H9 (cell line): ENCODE measurements around the gene KATNB1. TPM values are rescaled to one million over a fixed set of nuclear protein-coding genes. Genes with fewer than 3 reads are reported as not detected.

Experiments used
- DNase-seq: peaks from one replicate; pipeline ENCODE4 v3.0.0-alpha.2; 2017
- H2AFZ ChIP-seq: one replicate; pipeline ENCODE4 v1.6.1; 2013; ENCODE audit warnings: mild to moderate bottlenecking, low read length, control low read depth, moderate library complexity
- H2AK5ac ChIP-seq: 2 replicates; pipeline ENCODE4 v1.6.1; 2013; ENCODE audit warnings: low read length, control low read depth, mixed read lengths; ENCODE audit not compliant: insufficient read length
- H2BK120ac ChIP-seq: one replicate; pipeline ENCODE4 v1.6.1; 2013; ENCODE audit warnings: low read depth, mild to moderate bottlenecking, low read length, control low read depth, inconsistent platforms; ENCODE audit not compliant: poor library complexity, severe bottlenecking
- H2BK12ac ChIP-seq: 2 replicates; pipeline ENCODE4 v1.6.1; 2013; ENCODE audit warnings: low read length, control low read depth, mixed read lengths, low read depth; ENCODE audit not compliant: insufficient read length
- H2BK15ac ChIP-seq: 2 replicates; pipeline ENCODE4 v1.6.1; 2013; ENCODE audit warnings: low read depth, low read length, control low read depth
- H2BK20ac ChIP-seq: one replicate; pipeline ENCODE4 v1.6.1; 2013; ENCODE audit warnings: low read depth, mild to moderate bottlenecking, low read length, control low read depth, inconsistent platforms; ENCODE audit not compliant: poor library complexity, severe bottlenecking
- H2BK5ac ChIP-seq: 2 replicates; pipeline ENCODE4 v1.6.1; 2013; ENCODE audit warnings: low read length, control low read depth, mixed read lengths; ENCODE audit not compliant: insufficient read length
- H3K14ac ChIP-seq: 2 replicates; pipeline ENCODE4 v1.6.1; 2013; ENCODE audit warnings: low read length, control low read depth; ENCODE audit not compliant: insufficient read depth
- H3K18ac ChIP-seq: 2 replicates; pipeline ENCODE4 v1.6.1; 2013; ENCODE audit warnings: low read depth, mild to moderate bottlenecking, mixed read lengths, low read length, control low read depth; ENCODE audit not compliant: insufficient read length
- H3K23ac ChIP-seq: 2 replicates; pipeline ENCODE4 v1.6.1; 2013; ENCODE audit warnings: low read length, control low read depth, mixed read lengths, low read depth; ENCODE audit not compliant: insufficient read length
- H3K23me2 ChIP-seq: 2 replicates; pipeline ENCODE4 v1.6.1; 2013; ENCODE audit warnings: low read depth, mild to moderate bottlenecking, mixed read lengths, low read length, control low read depth; ENCODE audit not compliant: insufficient read length, poor library complexity, severe bottlenecking
- H3K27ac ChIP-seq: 2 replicates; pipeline ENCODE4 v1.5.1; 2013; ENCODE audit warnings: low read length, control low read depth, mixed read lengths, low read depth; ENCODE audit not compliant: insufficient read length
- H3K27me3 ChIP-seq: 2 replicates; pipeline ENCODE4 v1.6.1; 2013; ENCODE audit warnings: low read length, control low read depth, inconsistent platforms; ENCODE audit not compliant: insufficient read depth
- H3K4ac ChIP-seq: 2 replicates; pipeline ENCODE4 v1.6.1; 2013; ENCODE audit warnings: low read depth, mild to moderate bottlenecking, control low read depth, inconsistent platforms, low read length, moderate library complexity
- H3K4me1 ChIP-seq: 2 replicates; pipeline ENCODE4 v1.6.1; 2013; ENCODE audit warnings: low read length, control low read depth, inconsistent platforms; ENCODE audit not compliant: insufficient read depth
- H3K4me2 ChIP-seq: 2 replicates; pipeline ENCODE4 v1.6.1; 2013; ENCODE audit warnings: low read length, control low read depth, mixed read lengths; ENCODE audit not compliant: insufficient read length, insufficient read depth
- H3K56ac ChIP-seq: 2 replicates; pipeline ENCODE4 v1.6.1; 2013; ENCODE audit warnings: low read depth, mild to moderate bottlenecking, mixed read lengths, low read length, control low read depth; ENCODE audit not compliant: insufficient read length
- H3K79me1 ChIP-seq: 2 replicates; pipeline ENCODE4 v1.6.1; 2013; ENCODE audit warnings: low read depth, mild to moderate bottlenecking, moderate library complexity, low read length, control low read depth, inconsistent platforms; ENCODE audit not compliant: insufficient read depth, poor library complexity, severe bottlenecking
- H3K79me2 ChIP-seq: 2 replicates; pipeline ENCODE4 v1.6.1; 2013; ENCODE audit warnings: low read length, control low read depth, inconsistent platforms; ENCODE audit not compliant: insufficient read depth
- H3K9ac ChIP-seq: 2 replicates; pipeline ENCODE4 v1.6.1; 2013; ENCODE audit warnings: low read length, control low read depth, mixed read lengths; ENCODE audit not compliant: insufficient read length; ENCODE audit errors: extremely low read depth
- H3K9me3 ChIP-seq: one replicate; pipeline ENCODE4 v1.6.1; 2013; ENCODE audit warnings: low read depth, low read length, inconsistent platforms; ENCODE audit not compliant: control insufficient read depth
- H3T11ph ChIP-seq: one replicate; pipeline ENCODE4 v1.6.1; 2013; ENCODE audit warnings: mild to moderate bottlenecking, low read length, control low read depth, inconsistent platforms
- H4K20me1 ChIP-seq: one replicate; pipeline ENCODE4 v1.6.1; 2013; ENCODE audit not compliant: control insufficient read depth, insufficient read length, insufficient read depth
- H4K5ac ChIP-seq: 2 replicates; pipeline ENCODE4 v1.6.1; 2013; ENCODE audit warnings: low read depth, mild to moderate bottlenecking, mixed read lengths, low read length, control low read depth; ENCODE audit not compliant: insufficient read length
- H4K8ac ChIP-seq: replicated peaks from 2 replicates; pipeline ENCODE4 v1.6.1; 2013; ENCODE audit warnings: low read length, control low read depth, mixed read lengths, low read depth; ENCODE audit not compliant: insufficient read length
- H4K91ac ChIP-seq: 2 replicates; pipeline ENCODE4 v1.6.1; 2013; ENCODE audit warnings: low read depth, mild to moderate bottlenecking, moderate library complexity, mixed read lengths, low read length, control low read depth; ENCODE audit not compliant: insufficient read length
- H3K27ac Mint-ChIP-seq, 3 experiments: 2 replicates in 2 of 3; 3 replicates in 1 of 3; pipeline ENCODE4 v1.8.0; 2020 to 2021; ENCODE audit warnings: mixed read lengths in 3 of 3, mild to moderate bottlenecking in 1 of 3, moderate library complexity in 1 of 3
- H3K27me3 Mint-ChIP-seq: 2 replicates; pipeline ENCODE4 v1.8.0; 2021; ENCODE audit warnings: low read depth, mild to moderate bottlenecking, moderate library complexity, mixed read lengths
- H3K36me3 Mint-ChIP-seq, 3 experiments: 2 replicates in 2 of 3; 3 replicates in 1 of 3; pipeline ENCODE4 v1.8.0; 2020 to 2021; ENCODE audit warnings: low read depth in 3 of 3, mixed read lengths in 3 of 3; ENCODE audit not compliant: insufficient read depth in 1 of 3
- H3K4me1 Mint-ChIP-seq, 2 experiments: 2 replicates each; pipeline ENCODE4 v1.8.0; 2020; ENCODE audit warnings: mixed read lengths in 2 of 2
- H3K4me3 Mint-ChIP-seq, 2 experiments: 2 replicates in 1 of 2; 3 replicates in 1 of 2; pipeline ENCODE4 v1.8.0; 2020 to 2021; ENCODE audit warnings: mild to moderate bottlenecking in 2 of 2, mixed read lengths in 2 of 2, moderate library complexity in 1 of 2
- H3K9me3 Mint-ChIP-seq, 2 experiments: 2 replicates in 1 of 2; 3 replicates in 1 of 2; pipeline ENCODE4 v1.8.0; 2020; ENCODE audit warnings: mild to moderate bottlenecking in 2 of 2, mixed read lengths in 2 of 2, moderate library complexity in 1 of 2
- CTCF ChIP-seq: fragments of 200-600 bp; sonication (generic); conservative IDR thresholded peaks from 3 replicates; pipeline ENCODE4 v1.8.0; 2021; ENCODE audit warnings: antibody characterized with exemption, mild to moderate bottlenecking
- WGBS: extraction: QIAGEN DNeasy Blood & Tissue Kit; methylation state at CpG from one replicate; pipeline ENCODE4 v1.1.7; 2013; ENCODE audit warnings: missing lambda C conversion rate, low lambda C conversion rate, mixed read lengths; ENCODE audit not compliant: insufficient read length; ENCODE audit errors: extremely low coverage; 5-methylcytosine and 5-hydroxymethylcytosine counted together
- total RNA-seq: library from RNA; stranded (reverse); gene quantifications from 2 replicates; pipeline ENCODE4 v1.2.1, GENCODE V29; 2021

Gene KATNB1
- total RNA-seq, 1 experiment from 2014 or later, result 29.9 TPM

- H3K4me1 Mint-ChIP-seq, result no peaks in the 10 kb centered on the region
- peaks cover 24% of the 10 kb centered on the region for H3K27me3 Mint-ChIP-seq
- WGBS, result no CpG with 5 or more reads among the region's 8 CpGs
- H3K23me2 ChIP-seq, result no peaks in the 10 kb centered on the region
- H4K20me1 ChIP-seq, result no peaks in the 10 kb centered on the region
- no peak overlapping the region for H3T11ph ChIP-seq
- H2BK12ac ChIP-seq, result no peak overlapping the region
- no peaks in the 10 kb centered on the region for H3K79me1 ChIP-seq
- no peak overlapping the region for H3K23ac ChIP-seq
- H2BK120ac ChIP-seq, result no peak overlapping the region
- no peak overlapping the region for H3K18ac ChIP-seq
- H2AFZ ChIP-seq, result no peak overlapping the region
- H3K4me3 Mint-ChIP-seq, result no peak overlapping the region
- H3K14ac ChIP-seq, result no peak overlapping the region
- no peak overlapping the region for H4K5ac ChIP-seq
- no peaks in the 10 kb centered on the region for H3K9me3 ChIP-seq
- H3K79me2 ChIP-seq, result no peaks in the 10 kb centered on the region
- no peak overlapping the region for H3K4ac ChIP-seq
- no peak overlapping the region for H3K56ac ChIP-seq
- H2AK5ac ChIP-seq, result no peak overlapping the region
- H2BK20ac ChIP-seq, result no peak overlapping the region
- H4K8ac ChIP-seq, result no peak overlapping the region
- no peak overlapping the region for H4K91ac ChIP-seq
- no peak overlapping the region for H2BK5ac ChIP-seq
- no peak for DNase-seq
- H2BK15ac ChIP-seq, result no peak overlapping the region
- H3K9ac ChIP-seq, result no peak overlapping the region
- no peak overlapping the region for H3K4me2 ChIP-seq
- no peaks in the 10 kb centered on the region for H3K9me3 Mint-ChIP-seq
- TF ChIP-seq CTCF, result no peak
- no peaks in the 10 kb centered on the region for H3K27me3 ChIP-seq
- H3K27ac Mint-ChIP-seq, result no peak overlapping the region
- no peak overlapping the region for H3K27ac ChIP-seq
- H3K4me1 ChIP-seq, result no peaks in the 10 kb centered on the region
- no peaks in the 10 kb centered on the region for H3K36me3 Mint-ChIP-seq
Measured at GRCh38 chr16:57713596-57713995, 22.0 kb upstream of the KATNB1 start.
